Osteoblast (primary cell): ENCODE measurements around the gene XPOT. TPM values are rescaled to one million over a fixed set of nuclear protein-coding genes. Genes with fewer than 3 reads are reported as not detected.

Source experiments
- DNase-seq: peaks from one replicate; pipeline ENCODE4 v3.0.0; 2011; ENCODE audit warnings: low spot score, mixed read lengths; ENCODE audit not compliant: insufficient read length; ENCODE audit errors: missing footprints
- H2AFZ ChIP-seq: 2 replicates; pipeline ENCODE4 v1.6.0; 2011; ENCODE audit warnings: mild to moderate bottlenecking, low read length
- H3K27ac ChIP-seq: 2 replicates; pipeline ENCODE4 v1.5.1; 2011; ENCODE audit warnings: mild to moderate bottlenecking, low read depth, low read length, moderate library complexity
- H3K27me3 ChIP-seq: 2 replicates; pipeline ENCODE4 v1.6.0; 2012; ENCODE audit warnings: mild to moderate bottlenecking, control low read depth, inconsistent platforms, low read length, moderate library complexity; ENCODE audit not compliant: insufficient read depth
- H3K36me3 ChIP-seq: 2 replicates; pipeline ENCODE4 v1.5.1; 2011; ENCODE audit warnings: mild to moderate bottlenecking, low read length, control low read depth, moderate library complexity; ENCODE audit not compliant: insufficient read depth
- H3K4me1 ChIP-seq: 2 replicates; pipeline ENCODE4 v1.5.1; 2011; ENCODE audit warnings: mild to moderate bottlenecking, low read length, control low read depth, moderate library complexity; ENCODE audit not compliant: insufficient read depth
- H3K4me2 ChIP-seq: 2 replicates; pipeline ENCODE4 v1.6.0; 2011; ENCODE audit warnings: mild to moderate bottlenecking, low read length; ENCODE audit not compliant: insufficient read depth
- H3K4me3 ChIP-seq: fragments of 200-600 bp; sonication (generic); 3 replicates; pipeline ENCODE4 v1.5.1; 2012; ENCODE audit warnings: mild to moderate bottlenecking, low read length, inconsistent platforms; ENCODE audit not compliant: insufficient read depth
- H3K79me2 ChIP-seq: 2 replicates; pipeline ENCODE4 v1.6.0; 2012; ENCODE audit warnings: mild to moderate bottlenecking, low read length, control low read depth, inconsistent platforms; ENCODE audit not compliant: insufficient read depth
- H3K9me3 ChIP-seq: 2 replicates; pipeline ENCODE4 v1.5.1; 2011; ENCODE audit warnings: low read depth, low read length, control low read depth
- H4K20me1 ChIP-seq: 2 replicates; pipeline ENCODE4 v1.6.0; 2012; ENCODE audit warnings: mild to moderate bottlenecking, low read length, control low read depth; ENCODE audit not compliant: insufficient read depth
- CTCF ChIP-seq: IDR thresholded peaks from 2 replicates; pipeline ENCODE4 v1.5.1; 2011; ENCODE audit warnings: mild to moderate bottlenecking, low read depth, low read length, moderate library complexity; ENCODE audit errors: extremely low read depth
- total RNA-seq: library from RNA; depleted of rRNA; stranded (reverse); fragments of >200 nt; gene quantifications from 2 replicates; pipeline ENCODE4 v1.2.3, GENCODE V29; 2012

XPOT gene
- total RNA-seq, 1 donor = 217 TPM

DNA sequence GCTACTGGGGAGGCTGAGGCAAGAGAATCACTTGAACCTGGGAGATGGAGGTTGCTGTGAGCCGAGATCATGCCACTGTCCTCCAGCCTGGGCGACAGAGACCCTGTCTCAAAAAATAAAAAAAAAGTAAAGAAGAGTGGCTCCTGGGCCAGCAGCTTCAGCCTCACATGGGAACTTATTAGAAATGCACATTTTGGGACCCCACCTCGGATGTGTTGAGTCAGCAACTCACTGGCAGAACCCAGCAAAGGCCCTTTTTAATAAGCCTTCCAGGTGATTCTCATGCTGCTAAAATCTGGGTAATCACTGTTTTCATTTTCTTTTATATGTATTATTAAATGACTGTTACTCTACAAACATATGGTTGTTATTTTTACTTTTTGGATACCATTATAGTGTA, 89.3 kb downstream of the XPOT start:
- Histone ChIP-seq H3K4me1 (no peaks in the 10 kb centered on the region), H3K27me3 (no peaks in the 10 kb centered on the region), H3K4me2 (no peak overlapping the region), H3K36me3 (peaks cover 71% of the 10 kb centered on the region), H4K20me1 (peaks cover 2% of the 10 kb centered on the region), H3K79me2 (no peaks in the 10 kb centered on the region), H2AFZ (no peak overlapping the region), H3K27ac (no peak overlapping the region), H3K9me3 (no peaks in the 10 kb centered on the region), H3K4me3 (no peak overlapping the region)
- no peak for TF ChIP-seq CTCF
- no peak for DNase-seq

- H2AFZ ChIP-seq = no peak overlapping the region
- no peak overlapping the region for H3K27ac ChIP-seq
- no peaks in the 10 kb centered on the region for H3K79me2 ChIP-seq
- TF ChIP-seq CTCF = no peak
- no peaks in the 10 kb centered on the region for H3K4me1 ChIP-seq
- no peaks in the 10 kb centered on the region for H3K9me3 ChIP-seq
- H3K27me3 ChIP-seq = no peaks in the 10 kb centered on the region
- H3K4me3 ChIP-seq = no peak overlapping the region
- peaks cover 71% of the 10 kb centered on the region for H3K36me3 ChIP-seq
- DNase-seq = no peak
- H3K4me2 ChIP-seq = no peak overlapping the region
- H4K20me1 ChIP-seq = peaks cover 2% of the 10 kb centered on the region
Observed at GRCh38 chr12:64494998-64495729, 91.0 kb downstream of the XPOT start.

- H3K27me3 ChIP-seq = no peaks in the 10 kb centered on the region
- H3K4me3 ChIP-seq = no peak overlapping the region
- no peaks in the 10 kb centered on the region for H3K4me1 ChIP-seq
- H2AFZ ChIP-seq = no peak overlapping the region
- no peak overlapping the region for H3K27ac ChIP-seq
- no peak for DNase-seq
- TF ChIP-seq CTCF = no peak
- no peak overlapping the region for H3K4me2 ChIP-seq
- H3K36me3 ChIP-seq = peaks cover 75% of the 10 kb centered on the region
- no peaks in the 10 kb centered on the region for H3K79me2 ChIP-seq
- peaks cover 2% of the 10 kb centered on the region for H4K20me1 ChIP-seq
- no peaks in the 10 kb centered on the region for H3K9me3 ChIP-seq
Observed at GRCh38 chr12:64496839-64497400, 92.7 kb downstream of the XPOT start.

DNA sequence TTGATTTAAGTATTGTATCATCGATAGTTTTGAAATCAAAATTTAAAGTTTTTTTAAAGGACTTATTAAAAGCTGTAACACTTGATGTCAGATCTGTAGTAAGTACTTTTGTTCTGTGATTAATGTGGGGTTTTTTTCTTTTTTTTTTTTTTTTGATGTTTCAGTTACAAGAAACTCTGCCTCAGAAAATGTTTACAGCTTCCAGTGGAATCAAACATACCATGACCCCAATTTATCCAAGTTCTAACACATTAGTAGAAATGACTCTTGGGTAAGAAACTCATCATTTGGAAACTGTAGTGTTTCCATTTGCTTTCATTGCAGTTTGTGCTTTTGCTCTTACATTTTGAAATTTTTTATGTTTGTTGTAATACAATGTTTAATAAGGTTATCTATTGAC, 93.3 kb downstream of the XPOT start:
- DNase-seq = no peak
- Histone ChIP-seq H3K27me3 (no peaks in the 10 kb centered on the region), H3K27ac (no peak overlapping the region), H2AFZ (no peak overlapping the region), H3K4me1 (no peaks in the 10 kb centered on the region), H3K36me3 (peaks cover 75% of the 10 kb centered on the region), H3K4me3 (no peak overlapping the region), H3K4me2 (no peak overlapping the region), H3K79me2 (no peaks in the 10 kb centered on the region), H3K9me3 (no peaks in the 10 kb centered on the region), H4K20me1 (peaks cover 2% of the 10 kb centered on the region)
- no peak for TF ChIP-seq CTCF
